Measurements from ENCODE around the gene NHERF1. TPM values are rescaled to one million over a fixed set of nuclear protein-coding genes. Genes with fewer than 3 reads are reported as not detected.
A peak's percentile ranks its signal among the peaks of the same experiment; 100 is the strongest.

NHERF1 gene
- total and polyA plus RNA-seq, 2 of the 13 experiments (the other 11 are each of a cell fraction or from before 2014, with no cell fraction given) = 169 to 269 TPM

DNA sequence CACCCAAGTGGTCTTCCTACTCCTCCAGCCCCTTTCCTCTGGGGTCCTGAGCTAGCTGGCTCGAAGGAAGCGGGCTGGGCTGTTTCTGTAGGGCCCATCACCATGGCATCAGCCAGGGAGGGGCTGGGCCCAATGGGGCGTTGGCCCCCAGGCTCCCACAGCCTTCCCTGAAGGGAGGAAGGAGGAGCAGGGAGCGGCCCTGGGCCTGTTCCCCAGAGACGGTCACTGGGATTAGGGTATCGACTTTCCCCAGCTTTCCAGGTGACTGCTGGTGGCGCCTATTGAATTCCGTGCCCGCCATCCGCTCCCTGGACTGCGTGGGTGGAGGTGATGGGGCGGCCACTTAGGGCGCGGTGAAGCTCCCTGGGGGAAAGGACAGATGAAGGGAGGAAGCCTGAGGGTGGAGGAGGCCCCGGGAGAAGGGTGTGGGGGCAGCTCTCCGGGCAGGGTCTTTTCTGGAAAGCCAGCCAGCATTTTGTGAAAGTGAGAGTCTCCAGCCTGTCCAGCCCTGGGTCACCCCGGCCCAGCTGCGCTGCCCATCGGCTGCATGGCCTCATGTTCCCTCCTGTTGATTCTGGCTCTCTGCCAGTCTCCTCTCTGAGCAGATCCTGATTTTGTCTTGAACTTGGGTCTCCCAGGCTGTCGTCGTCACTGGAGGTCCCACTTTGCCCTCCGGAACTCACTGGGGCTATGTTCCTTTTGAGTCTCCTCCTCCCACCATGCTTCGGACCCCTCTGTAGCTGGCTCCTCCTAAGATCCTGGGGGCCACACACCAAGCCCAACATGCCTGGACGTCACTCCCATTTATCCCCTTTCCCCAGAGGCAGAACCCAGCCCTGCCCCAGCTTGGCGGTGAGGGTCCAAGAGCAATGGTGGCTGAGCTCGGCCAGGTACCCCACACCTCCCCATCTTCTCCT lies 9.8 kb downstream of the NHERF1 start (continued):
- no peak for TF ChIP-seq ZBTB39 (CRISPR knock-in tag; IDR thresholded peaks at IDR 0.05)
- no peak for TF ChIP-seq ZNF282 (IDR thresholded peaks at IDR 0.05; ENCODE audit: partially characterized antibody)
- TF ChIP-seq CSRNP2 (CRISPR knock-in tag; conservative IDR thresholded peaks at IDR 0.05; ENCODE audit: low read depth) = no peak
- no peak for TF ChIP-seq ZBTB3 (CRISPR knock-in tag; IDR thresholded peaks at IDR 0.05; ENCODE audit: borderline replicate concordance, low read depth)
- no peak for TF ChIP-seq KLF11 (CRISPR knock-in tag; IDR thresholded peaks at IDR 0.05)
- TF ChIP-seq, protein P1, sequence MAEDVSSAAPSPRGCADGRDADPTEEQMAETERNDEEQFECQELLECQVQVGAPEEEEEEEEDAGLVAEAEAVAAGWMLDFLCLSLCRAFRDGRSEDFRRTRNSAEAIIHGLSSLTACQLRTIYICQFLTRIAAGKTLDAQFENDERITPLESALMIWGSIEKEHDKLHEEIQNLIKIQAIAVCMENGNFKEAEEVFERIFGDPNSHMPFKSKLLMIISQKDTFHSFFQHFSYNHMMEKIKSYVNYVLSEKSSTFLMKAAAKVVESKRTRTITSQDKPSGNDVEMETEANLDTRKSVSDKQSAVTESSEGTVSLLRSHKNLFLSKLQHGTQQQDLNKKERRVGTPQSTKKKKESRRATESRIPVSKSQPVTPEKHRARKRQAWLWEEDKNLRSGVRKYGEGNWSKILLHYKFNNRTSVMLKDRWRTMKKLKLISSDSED (CRISPR knock-in tag; IDR thresholded peaks at IDR 0.05) = no peak
- no peak for TF ChIP-seq ZNF816 (CRISPR knock-in tag; IDR thresholded peaks at IDR 0.05; ENCODE audit: borderline replicate concordance)
- no peak for TF ChIP-seq HNF4G (IDR thresholded peaks at IDR 0.05; ENCODE audit: borderline replicate concordance, low read depth, low read length)
- TF ChIP-seq HNF4G (CRISPR knock-in tag; IDR thresholded peaks at IDR 0.05; ENCODE audit: borderline replicate concordance, low read depth) = no peak
- TF ChIP-seq AGO2 (optimal IDR thresholded peaks at IDR 0.05; ENCODE audit: low read depth, low read length) = peak; percentile 89
- TF ChIP-seq MATR3 (CRISPR knock-in tag; IDR thresholded peaks at IDR 0.05) = no peak
- no peak for TF ChIP-seq ZSCAN31 (CRISPR knock-in tag; IDR thresholded peaks at IDR 0.05; ENCODE audit: low read depth)
- TF ChIP-seq, protein P2, sequence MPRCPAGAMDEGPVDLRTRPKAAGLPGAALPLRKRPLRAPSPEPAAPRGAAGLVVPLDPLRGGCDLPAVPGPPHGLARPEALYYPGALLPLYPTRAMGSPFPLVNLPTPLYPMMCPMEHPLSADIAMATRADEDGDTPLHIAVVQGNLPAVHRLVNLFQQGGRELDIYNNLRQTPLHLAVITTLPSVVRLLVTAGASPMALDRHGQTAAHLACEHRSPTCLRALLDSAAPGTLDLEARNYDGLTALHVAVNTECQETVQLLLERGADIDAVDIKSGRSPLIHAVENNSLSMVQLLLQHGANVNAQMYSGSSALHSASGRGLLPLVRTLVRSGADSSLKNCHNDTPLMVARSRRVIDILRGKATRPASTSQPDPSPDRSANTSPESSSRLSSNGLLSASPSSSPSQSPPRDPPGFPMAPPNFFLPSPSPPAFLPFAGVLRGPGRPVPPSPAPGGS (CRISPR knock-in tag; IDR thresholded peaks at IDR 0.05) = no peak
- TF ChIP-seq ZNF34 (CRISPR knock-in tag; IDR thresholded peaks at IDR 0.05; ENCODE audit: borderline replicate concordance) = no peak
- TF ChIP-seq SAFB2 (CRISPR knock-in tag; IDR thresholded peaks at IDR 0.05; ENCODE audit: borderline replicate concordance, low read depth) = no peak
- no peak for TF ChIP-seq ZNF569 (CRISPR knock-in tag; IDR thresholded peaks at IDR 0.05; ENCODE audit: borderline replicate concordance)
- TF ChIP-seq BRCA1 (CRISPR knock-in tag; IDR thresholded peaks at IDR 0.05) = no peak
- TF ChIP-seq ZNF383 (CRISPR knock-in tag; IDR thresholded peaks at IDR 0.05; ENCODE audit: borderline replicate concordance) = no peak
- no peak for TF ChIP-seq FOXC1 (CRISPR knock-in tag; IDR thresholded peaks at IDR 0.05; ENCODE audit: borderline replicate concordance)
- TF ChIP-seq ZSCAN5A (CRISPR knock-in tag; IDR thresholded peaks at IDR 0.05; ENCODE audit: borderline replicate concordance) = no peak
